HepG2 (cell line): Measurements from ENCODE around the gene ZNRD2. TPM values are rescaled to one million over a fixed set of nuclear protein-coding genes. Genes with fewer than 3 reads are reported as not detected.

Experiments
- ATF1 ChIP-seq: IDR thresholded peaks from 2 replicates; pipeline ENCODE4 v1.6.1; 2016; ENCODE audit warnings: mild to moderate bottlenecking, control low read depth
- BRD4 ChIP-seq: sonication (generic); formaldehyde crosslinking; IDR thresholded peaks from 2 replicates; pipeline ENCODE4 v1.4.0; 2020; ENCODE audit warnings: missing genetic modification reagents
- FOXO1 ChIP-seq: sonication (generic); formaldehyde crosslinking; IDR thresholded peaks from 2 replicates; pipeline ENCODE4 v1.4.0; 2020; ENCODE audit warnings: missing genetic modification reagents
- JUN ChIP-seq: sonication (generic); formaldehyde crosslinking; IDR thresholded peaks from 2 replicates; pipeline ENCODE4 v1.4.0; 2020; ENCODE audit warnings: mild to moderate bottlenecking, missing genetic modification reagents
- KDM3A ChIP-seq: IDR thresholded peaks from 2 replicates; pipeline ENCODE4 v1.6.1; 2018; ENCODE audit warnings: low read depth, missing compliant biosample characterization
- LBX2 ChIP-seq: sonication (generic); formaldehyde crosslinking; IDR thresholded peaks from 2 replicates; pipeline ENCODE4 v1.5.0; 2020; ENCODE audit warnings: missing genetic modification reagents, mild to moderate bottlenecking, borderline replicate concordance
- MBD4 ChIP-seq: IDR thresholded peaks from 2 replicates; pipeline ENCODE4 v1.6.1; 2012; ENCODE audit warnings: low read length, inconsistent platforms, borderline replicate concordance
- MYC ChIP-seq: sonication (generic); formaldehyde crosslinking; IDR thresholded peaks from 2 replicates; pipeline ENCODE4 v1.9.0; 2021; ENCODE audit warnings: missing genetic modification reagents, borderline replicate concordance
- NR2F6 ChIP-seq, 2 experiments: IDR thresholded peaks; 2 replicates each; pipeline ENCODE4 v1.6.1; 2016; ENCODE audit warnings: antibody characterized with exemption in 1 of 2, mild to moderate bottlenecking in 1 of 2
- RERE ChIP-seq: IDR thresholded peaks from 2 replicates; pipeline ENCODE4 v1.6.1; 2016; ENCODE audit warnings: low read depth, missing genetic modification reagents, missing compliant biosample characterization
- SOX5 ChIP-seq: IDR thresholded peaks from 2 replicates; pipeline ENCODE4 v1.6.1; 2016; ENCODE audit warnings: borderline replicate concordance
- SRSF4 ChIP-seq: fragments of 200-400 bp; formaldehyde crosslinking; IDR thresholded peaks from one replicate; pipeline ENCODE4 v1.6.1; 2018; ENCODE audit warnings: mild to moderate bottlenecking, low read depth, low read length, moderate library complexity; ENCODE audit not compliant: poor library complexity, severe bottlenecking
- SRY ChIP-seq: sonication (generic); formaldehyde crosslinking; IDR thresholded peaks from 2 replicates; pipeline ENCODE4 v1.8.0; 2022; ENCODE audit warnings: mild to moderate bottlenecking, missing genetic modification reagents
- ZFX ChIP-seq: sonication (generic); formaldehyde crosslinking; IDR thresholded peaks from 2 replicates; pipeline ENCODE4 v1.4.0; 2020; ENCODE audit warnings: mild to moderate bottlenecking, low read depth, missing genetic modification reagents, moderate library complexity
- ZNF256 ChIP-seq: sonication (generic); formaldehyde crosslinking; conservative IDR thresholded peaks from 2 replicates; pipeline ENCODE4 v1.4.0; 2020; ENCODE audit warnings: missing genetic modification reagents
- ZNF556 ChIP-seq: sonication (generic); formaldehyde crosslinking; IDR thresholded peaks from 2 replicates; pipeline ENCODE4 v1.4.0; 2020; ENCODE audit warnings: mild to moderate bottlenecking, missing genetic modification reagents, borderline replicate concordance
- ZNF644 ChIP-seq: IDR thresholded peaks from 2 replicates; pipeline ENCODE4 v1.6.1; 2016; ENCODE audit warnings: low read depth
- ZNF660 ChIP-seq: sonication (generic); formaldehyde crosslinking; IDR thresholded peaks from 2 replicates; pipeline ENCODE4 v1.5.1; 2020; ENCODE audit warnings: mild to moderate bottlenecking, low read depth, missing genetic modification reagents, borderline replicate concordance
- ZNF746 ChIP-seq: sonication (generic); formaldehyde crosslinking; IDR thresholded peaks from 2 replicates; pipeline ENCODE4 v1.8.0; 2022; ENCODE audit warnings: mild to moderate bottlenecking, missing genetic modification reagents
- ZNF747 ChIP-seq: sonication (generic); formaldehyde crosslinking; IDR thresholded peaks from 2 replicates; pipeline ENCODE4 v1.8.1; 2023; ENCODE audit warnings: missing genetic modification reagents, mild to moderate bottlenecking, borderline replicate concordance
- ZNF83 ChIP-seq: sonication (generic); formaldehyde crosslinking; IDR thresholded peaks from 2 replicates; pipeline ENCODE4 v1.4.0; 2020; ENCODE audit warnings: missing genetic modification reagents, mild to moderate bottlenecking, borderline replicate concordance
- polyA plus RNA-seq, 8 experiments: library from polyadenylated mRNA; depleted of rRNA in 3 of 8; stranded (reverse) in 7 of 8; unstranded in 1 of 8; fragments of >200 nt; fragmentation: Illumina TruSeq in 4 of 8; extraction: Trizol in 4 of 8; gene quantifications; 2 replicates each; pipeline versions ENCODE4 v1.2.1 to v1.2.3, GENCODE V29; 2011 to 2016; ENCODE audit warnings: low read depth in 4 of 8, missing spikeins in 1 of 8, mixed read lengths in 1 of 8; ENCODE audit not compliant: insufficient read depth in 1 of 8
- total RNA-seq, 5 experiments: library from RNA; depleted of rRNA; stranded (reverse); fragments of >200 nt; fragmentation: Illumina TruSeq; extraction: Trizol; gene quantifications; 2 replicates each; pipeline ENCODE4 v1.2.3, GENCODE V29; 2016; ENCODE audit warnings: low read depth in 1 of 5
- TF ChIP-seq, protein P1 (sequence below): IDR thresholded peaks from 2 replicates; pipeline ENCODE4 v1.6.1; 2016
- TF ChIP-seq, protein P2 (sequence below): sonication (generic); formaldehyde crosslinking; IDR thresholded peaks from 2 replicates; pipeline ENCODE4 v1.9.0; 2021; ENCODE audit warnings: missing genetic modification reagents, mild to moderate bottlenecking, borderline replicate concordance

ZNRD2 gene
- total and polyA plus RNA-seq, 2 of the 13 experiments (the other 11 are each of a cell fraction or from before 2014, with no cell fraction given), result 29.2 to 34.0 TPM

GRCh38 chr11:65529475-65530156 lies 40.7 kb upstream of the ZNRD2 start (continued):
- TF ChIP-seq MBD4, result no peak
- no peak for TF ChIP-seq BRD4 (CRISPR knock-in tag)
- TF ChIP-seq SOX5, result 0 out of 2 replicates have a peak, but pooled peaks have one; percentile 29
- TF ChIP-seq NR2F6 (IDR thresholded peaks at IDR 0.05), result peak; percentile 96
- TF ChIP-seq NR2F6 (CRISPR knock-in tag; IDR thresholded peaks at IDR 0.05), result peak; percentile 95
- TF ChIP-seq ZNF83, result no peak
- TF ChIP-seq SRY (CRISPR knock-in tag), result no peak
- peak; percentile 41; the same call in 1 of the 2 replicates for TF ChIP-seq ZNF556 (CRISPR knock-in tag)
- TF ChIP-seq ZNF644, result no peak
- TF ChIP-seq JUN, result peak; percentile 46; the same call in 1 of the 2 replicates
- 0 out of 2 replicates have a peak, but pooled peaks have one; percentile 32 for TF ChIP-seq ZFX (CRISPR knock-in tag)
- TF ChIP-seq, protein P1, sequence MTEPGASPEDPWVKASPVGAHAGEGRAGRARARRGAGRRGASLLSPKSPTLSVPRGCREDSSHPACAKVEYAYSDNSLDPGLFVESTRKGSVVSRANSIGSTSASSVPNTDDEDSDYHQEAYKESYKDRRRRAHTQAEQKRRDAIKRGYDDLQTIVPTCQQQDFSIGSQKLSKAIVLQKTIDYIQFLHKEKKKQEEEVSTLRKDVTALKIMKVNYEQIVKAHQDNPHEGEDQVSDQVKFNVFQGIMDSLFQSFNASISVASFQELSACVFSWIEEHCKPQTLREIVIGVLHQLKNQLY (CRISPR knock-in tag), result no peak
- no peak; the same call in 1 of the 2 replicates for TF ChIP-seq ZNF747 (CRISPR knock-in tag)
- no peak for TF ChIP-seq ZNF256 (CRISPR knock-in tag)
- TF ChIP-seq FOXO1, result no peak; the same call in 1 of the 2 replicates
- no peak for TF ChIP-seq ATF1 (CRISPR knock-in tag)
- 0 out of 2 replicates have a peak, but pooled peaks have one; percentile 14 for TF ChIP-seq RERE
- no peak for TF ChIP-seq ZNF660
- no peak for TF ChIP-seq SRSF4
- TF ChIP-seq MYC, result peak; percentile 41; the same call in 1 of the 2 replicates
- no peak for TF ChIP-seq ZNF746 (CRISPR knock-in tag)
- TF ChIP-seq, protein P2, sequence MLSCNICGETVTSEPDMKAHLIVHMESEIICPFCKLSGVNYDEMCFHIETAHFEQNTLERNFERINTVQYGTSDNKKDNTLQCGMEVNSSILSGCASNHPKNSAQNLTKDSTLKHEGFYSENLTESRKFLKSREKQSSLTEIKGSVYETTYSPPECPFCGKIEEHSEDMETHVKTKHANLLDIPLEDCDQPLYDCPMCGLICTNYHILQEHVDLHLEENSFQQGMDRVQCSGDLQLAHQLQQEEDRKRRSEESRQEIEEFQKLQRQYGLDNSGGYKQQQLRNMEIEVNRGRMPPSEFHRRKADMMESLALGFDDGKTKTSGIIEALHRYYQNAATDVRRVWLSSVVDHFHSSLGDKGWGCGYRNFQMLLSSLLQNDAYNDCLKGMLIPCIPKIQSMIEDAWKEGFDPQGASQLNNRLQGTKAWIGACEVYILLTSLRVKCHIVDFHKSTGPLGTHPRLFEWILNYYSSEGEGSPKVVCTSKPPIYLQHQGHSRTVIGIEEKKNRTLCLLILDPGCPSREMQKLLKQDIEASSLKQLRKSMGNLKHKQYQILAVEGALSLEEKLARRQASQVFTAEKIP, result no peak
- TF ChIP-seq LBX2 (CRISPR knock-in tag), result no peak
- TF ChIP-seq KDM3A (CRISPR knock-in tag), result 0 out of 2 replicates have a peak, but pooled peaks have one; percentile 77
